ENCODE measurements around the gene IPP.
"Not testable (repeated sequence)": the region's sequence is repeated elsewhere in the genome, so short reads cannot be mapped to it uniquely, and the experiment has no call there.

Gene IPP

DNA sequence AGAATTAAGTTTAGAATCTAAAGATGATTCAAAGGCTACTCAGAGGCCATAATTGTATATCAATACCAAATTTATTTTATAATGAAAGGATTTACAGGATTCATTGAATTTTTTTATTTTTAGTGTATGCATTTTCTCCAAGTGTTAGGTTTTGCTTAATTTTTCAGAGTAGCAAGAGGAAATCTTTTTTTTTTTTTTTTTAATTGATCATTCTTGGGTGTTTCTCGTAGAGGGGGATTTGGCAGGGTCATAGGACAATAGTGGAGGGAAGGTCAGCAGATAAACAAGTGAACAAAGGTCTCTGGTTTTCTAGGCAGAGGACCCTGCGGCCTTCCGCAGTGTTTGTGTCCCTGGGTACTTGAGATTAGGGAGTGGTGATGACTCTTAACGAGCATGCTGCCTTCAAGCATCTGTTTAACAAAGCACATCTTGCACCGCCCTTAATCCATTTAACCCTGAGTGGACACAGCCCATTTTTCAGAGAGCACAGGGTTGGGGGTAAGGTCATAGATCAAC, 10.8 kb downstream of the IPP start:
- DNase-seq (ENCODE audit: low read depth in 2 of 2) = not testable (repeated sequence)

DNA sequence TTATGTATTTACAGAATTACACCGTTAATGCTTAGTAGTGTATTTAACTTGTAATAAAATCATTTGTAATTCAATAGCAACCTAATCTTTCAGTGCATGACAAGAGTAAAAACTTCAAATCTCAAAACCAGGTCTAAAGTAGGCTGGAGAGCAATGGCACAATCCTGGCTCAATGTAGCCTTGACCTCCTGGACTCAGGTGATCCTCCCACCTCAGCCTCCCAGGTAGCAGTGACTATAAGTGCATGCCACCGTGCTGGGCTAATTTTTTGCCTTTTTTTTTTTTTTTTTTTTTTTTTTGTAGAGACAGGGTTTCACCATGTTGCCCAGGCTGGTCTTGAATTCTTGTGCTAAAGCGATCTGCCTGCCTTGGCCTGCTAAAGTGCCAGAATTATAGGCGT, 11.3 kb downstream of the IPP start:
- no peak for DNase-seq (ENCODE audit: low read depth in 2 of 2)

DNA sequence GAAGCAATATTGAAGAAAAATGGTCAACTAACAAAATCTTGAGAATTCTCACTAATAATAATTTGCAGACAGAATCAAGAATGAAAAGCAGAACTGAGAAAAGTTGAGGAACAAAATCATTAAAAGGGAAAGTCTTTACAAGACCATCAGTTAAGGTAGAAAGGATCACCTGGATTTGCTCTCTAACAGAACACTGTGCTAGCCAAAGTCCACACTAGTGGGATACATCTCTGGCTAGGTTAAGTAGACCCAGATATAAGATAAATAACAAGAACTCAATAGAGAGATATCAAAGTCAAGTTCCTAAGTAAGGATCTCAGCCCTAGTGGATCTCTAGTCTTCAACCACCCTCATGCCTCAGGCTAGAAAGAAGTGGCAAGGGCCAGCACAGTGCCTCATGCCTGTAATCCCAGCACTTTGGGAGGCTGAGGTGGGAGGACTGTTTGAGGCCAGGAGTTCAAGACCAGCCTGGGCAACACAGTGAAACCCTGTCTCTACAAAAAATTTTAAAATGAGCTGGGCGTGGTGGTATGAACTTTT, 19.6 kb downstream of the IPP start:
- no peak for DNase-seq (ENCODE audit: low read depth in 2 of 2)

GRCh38 chr1:45730075-45730779, 20.2 kb downstream of the IPP start:
- DNase-seq (ENCODE audit: low read depth in 2 of 2) = no peak

GRCh38 chr1:45726007-45726406, 24.4 kb downstream of the IPP start:
- DNase-seq (ENCODE audit: low read depth in 2 of 2) = not testable (repeated sequence)

- no peak for DNase-seq (ENCODE audit: low read depth in 2 of 2)
These were observed 27.1 kb downstream of the IPP start for GRCh38 chr1:45723248-45723930.

DNA sequence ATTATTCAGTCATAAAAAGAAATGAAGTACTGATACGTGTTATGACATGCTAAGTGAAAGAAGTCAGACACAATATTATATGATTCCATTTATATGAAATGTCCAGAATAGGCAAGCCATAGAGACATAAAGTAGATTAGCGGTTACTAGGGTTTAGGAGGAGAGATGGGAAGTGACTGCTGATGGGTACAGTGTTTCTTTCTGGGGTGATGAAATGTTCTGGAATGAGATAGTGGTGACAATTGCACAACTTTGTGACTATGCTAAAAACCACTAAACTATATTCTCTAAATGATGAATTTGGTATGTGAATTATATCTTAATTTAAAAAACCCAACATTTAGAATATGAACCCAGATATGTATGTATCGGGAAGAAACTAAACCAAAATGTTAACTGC, 27.6 kb downstream of the IPP start:
- no peak for DNase-seq (ENCODE audit: low read depth in 2 of 2)

DNA sequence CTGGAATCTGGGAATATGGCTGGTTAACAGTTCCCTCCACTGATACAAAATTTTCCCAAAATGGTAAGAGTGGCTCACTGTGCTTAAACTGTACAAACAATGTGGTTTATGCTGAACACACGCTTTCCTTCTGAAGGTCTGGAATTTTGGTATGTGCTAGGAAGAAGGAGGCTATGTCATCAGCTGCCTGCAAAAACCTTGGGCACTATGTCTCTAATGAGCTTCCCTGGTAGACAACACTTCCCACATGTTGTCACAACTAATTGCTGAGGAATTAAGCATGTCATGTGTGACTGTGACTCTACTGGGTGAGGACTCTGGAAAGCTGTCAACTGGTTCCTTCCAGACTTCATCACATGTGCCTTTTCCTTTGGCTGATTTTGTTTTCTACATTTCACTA, 29.2 kb downstream of the IPP start:
- DNase-seq (ENCODE audit: low read depth in 2 of 2) = no peak

DNA sequence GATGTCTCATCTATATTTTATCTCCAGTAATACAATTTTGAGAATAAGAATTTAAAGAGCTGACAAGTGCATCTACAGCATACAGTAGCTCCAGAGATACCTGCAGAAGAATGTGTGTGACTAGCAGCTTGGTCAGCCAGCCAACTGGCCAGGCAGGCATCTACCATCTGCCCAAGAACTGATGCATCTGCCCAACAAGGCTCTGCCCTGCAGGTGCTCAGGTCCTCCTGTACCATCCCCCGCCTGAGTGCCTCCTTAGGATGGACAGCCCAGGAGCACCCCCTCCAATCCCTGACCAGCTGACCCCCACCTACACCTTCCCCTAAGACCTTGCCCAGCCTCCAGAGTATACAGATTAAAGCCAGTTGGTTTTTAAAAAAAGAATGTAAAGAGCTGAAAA, 32.2 kb downstream of the IPP start:
- no peak for DNase-seq (ENCODE audit: low read depth in 2 of 2)

DNA sequence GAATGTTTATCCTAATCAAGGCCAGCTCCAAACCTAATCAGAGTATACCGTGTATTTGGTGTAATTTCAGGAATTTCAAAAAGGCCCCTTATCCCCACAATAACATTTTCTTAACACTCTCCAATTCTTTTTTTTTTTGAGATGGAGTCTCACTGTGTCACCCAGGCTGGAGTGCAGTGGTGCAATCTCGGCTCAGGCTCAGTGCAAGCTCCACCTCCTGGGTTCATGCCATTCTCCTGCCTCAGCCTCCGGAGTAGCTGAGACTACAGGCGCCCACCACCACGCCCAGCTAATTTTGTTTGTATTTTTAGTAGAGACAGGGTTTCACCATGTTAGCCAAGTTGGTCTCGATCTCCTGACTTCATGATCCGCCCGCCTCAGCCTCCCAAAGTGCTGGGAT, 33.1 kb downstream of the IPP start:
- DNase-seq (ENCODE audit: low read depth in 2 of 2) = not testable (repeated sequence)

DNA sequence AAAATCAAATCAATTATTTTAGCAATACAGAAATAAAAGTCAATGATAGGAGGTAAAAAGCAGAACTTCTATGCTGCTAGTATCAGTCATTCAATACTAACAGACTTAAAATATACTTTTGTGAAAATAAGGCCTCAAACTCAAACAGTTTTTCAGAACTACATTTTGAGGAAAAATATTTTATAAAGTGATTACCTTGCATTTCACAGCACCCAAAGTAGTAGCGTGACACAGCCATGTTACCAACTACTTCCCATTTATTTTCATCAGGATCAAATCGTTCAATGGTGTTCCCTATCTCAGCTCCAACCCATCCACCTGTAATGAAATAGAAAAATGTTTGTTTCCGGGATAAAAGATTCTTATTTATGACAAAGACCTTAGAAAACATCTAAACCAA, 33.8 kb downstream of the IPP start:
- DNase-seq (ENCODE audit: low read depth in 2 of 2) = no peak

GRCh38 chr1:45713711-45714110, 36.7 kb downstream of the IPP start:
- no peak for DNase-seq (ENCODE audit: low read depth in 2 of 2)

DNA sequence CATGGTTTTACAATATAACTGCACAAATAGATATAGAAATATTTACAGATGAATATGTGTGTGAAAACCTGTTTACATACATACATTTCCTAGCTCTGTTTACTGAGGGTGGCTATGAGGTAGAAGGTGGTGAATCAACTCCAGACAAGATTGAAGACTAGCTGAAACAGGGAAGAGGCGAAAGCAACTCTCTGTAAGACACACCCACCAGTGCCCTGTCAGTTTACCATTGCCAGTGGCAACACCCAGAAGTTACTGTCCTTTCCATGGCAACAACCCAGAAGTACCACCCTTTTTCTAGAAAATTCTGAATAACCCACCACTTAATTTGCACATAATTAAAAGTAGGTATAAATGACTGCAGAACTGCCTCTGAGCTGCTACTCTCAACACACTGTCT, 45.8 kb downstream of the IPP start:
- no peak for DNase-seq (ENCODE audit: low read depth in 2 of 2)

GRCh38 chr1:45694823-45695222, 55.6 kb downstream of the IPP start:
- DNase-seq (ENCODE audit: low read depth in 2 of 2) = no peak

DNA sequence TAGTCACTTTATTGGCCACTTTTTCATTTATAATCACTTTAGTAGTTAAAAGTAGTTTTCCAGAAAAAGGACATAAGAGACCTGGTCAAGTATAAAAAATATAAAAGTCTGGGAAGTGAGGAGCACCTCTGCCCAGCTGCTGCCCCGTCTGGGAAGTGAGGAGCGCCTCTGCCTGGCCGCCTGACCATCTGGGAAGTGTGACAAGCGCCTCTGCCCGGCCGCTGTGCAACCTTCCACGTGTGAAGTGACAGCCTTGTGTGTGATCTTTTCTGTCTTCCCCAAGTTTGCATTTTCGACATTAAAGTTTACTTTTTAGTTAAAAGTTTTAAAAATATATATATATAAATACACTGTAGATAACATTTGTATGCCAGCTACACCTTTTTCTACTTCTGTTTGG, 56.6 kb downstream of the IPP start:
- not testable (repeated sequence) for DNase-seq (ENCODE audit: low read depth in 2 of 2)

DNA sequence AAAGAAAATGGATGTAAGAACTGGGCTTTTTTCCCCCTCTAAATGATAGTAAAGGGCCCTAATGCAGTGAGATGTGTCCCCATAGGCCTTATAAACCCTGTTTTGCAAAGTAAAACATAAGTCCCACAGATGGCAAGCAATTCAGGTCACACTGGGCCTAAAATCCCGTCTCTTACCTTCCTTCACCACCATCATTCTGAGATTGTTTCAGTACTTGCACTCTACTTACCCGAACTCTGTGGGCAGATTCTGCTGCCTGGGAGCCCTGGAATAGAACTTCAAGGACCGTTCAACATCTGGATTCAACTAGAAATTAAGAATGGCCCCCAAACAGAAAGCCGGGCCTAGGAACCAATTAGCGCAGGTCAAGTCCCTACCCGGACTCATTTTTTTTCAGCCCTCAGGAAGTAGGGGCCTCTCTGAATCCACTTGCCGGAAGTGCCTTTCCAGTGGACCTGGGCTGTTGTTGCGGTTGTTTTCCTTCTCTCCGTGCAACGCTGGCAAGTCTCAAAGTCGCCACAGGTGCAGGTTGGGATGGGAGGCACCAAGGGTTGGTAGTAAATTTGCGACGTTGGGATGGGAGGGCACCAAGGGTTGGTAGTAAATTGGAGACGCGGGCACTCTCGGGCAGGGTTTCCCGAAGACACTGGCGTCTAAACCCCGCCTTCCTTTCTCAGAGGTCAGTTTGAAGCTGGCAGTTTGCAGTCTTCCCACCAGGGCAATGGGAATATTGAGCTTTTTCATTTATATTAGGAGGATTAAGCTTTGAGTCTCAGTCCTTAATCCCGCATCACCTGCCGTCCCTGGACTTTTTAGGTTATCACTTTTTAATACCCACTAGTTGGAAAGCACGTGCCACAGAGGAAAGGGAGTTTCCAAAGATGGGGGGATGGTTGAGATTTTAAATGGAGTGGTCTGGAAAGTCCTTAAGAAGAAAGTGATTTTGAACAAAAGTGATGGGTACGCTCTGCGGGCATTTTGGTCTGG, 62.4 kb downstream of the IPP start, which contains the start of gene TMEM69:
TSS of gene TMEM69 (plus strand) at position 428 of the 987 bp plus-strand sequence. CDS start 2,888 bp downstream, outside the sequence.
- peak; percentile 55 to 72 for DNase-seq (ENCODE audit: low read depth in 2 of 2)

GRCh38 chr1:45687014-45687753, 63.3 kb downstream of the IPP start:
- DNase-seq (ENCODE audit: low read depth in 2 of 2) = peak; percentile 88 to 91

DNA sequence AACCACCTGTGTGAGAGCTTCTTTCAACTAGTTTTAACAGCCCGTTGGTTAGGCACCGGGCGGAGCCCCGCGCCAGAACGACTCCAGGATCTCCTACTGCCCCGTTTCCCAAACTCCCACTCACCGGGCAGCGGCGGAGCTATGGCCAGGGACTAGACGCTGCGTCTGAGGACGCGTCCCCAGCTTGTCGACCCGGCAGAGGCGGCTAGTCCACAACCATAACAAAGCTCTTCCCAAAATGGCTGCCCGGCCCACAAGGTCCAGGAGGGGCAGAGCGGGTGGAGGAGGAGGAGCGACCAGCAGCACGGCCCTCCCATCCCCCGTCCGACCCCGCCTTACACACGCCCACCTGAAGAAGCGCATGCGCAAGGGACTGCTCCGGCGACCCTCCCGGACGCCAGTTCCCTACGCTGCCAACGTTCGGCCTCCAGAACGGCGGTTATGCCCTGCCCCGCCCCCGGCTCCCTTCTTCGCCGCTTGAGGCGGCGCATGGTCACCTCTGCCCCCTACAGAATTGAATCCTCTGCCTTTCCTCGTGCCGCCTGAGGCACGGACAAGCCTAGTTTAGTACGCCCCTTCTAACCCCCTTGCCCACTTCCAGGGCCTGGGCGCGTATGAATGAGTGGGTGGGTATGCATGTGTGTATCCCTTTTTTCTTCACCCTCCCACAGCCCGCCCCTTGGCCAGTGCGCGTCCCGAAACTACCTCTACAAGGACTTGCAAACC, 64.0 kb downstream of the IPP start, which contains the start of gene GPBP1L1:
TSS of gene GPBP1L1 (minus strand) at position 246 of the 726 bp plus-strand sequence. CDS start 27,446 bp downstream, outside the sequence.
- peak; percentile 95 to 96 for DNase-seq (ENCODE audit: low read depth in 2 of 2)

DNA sequence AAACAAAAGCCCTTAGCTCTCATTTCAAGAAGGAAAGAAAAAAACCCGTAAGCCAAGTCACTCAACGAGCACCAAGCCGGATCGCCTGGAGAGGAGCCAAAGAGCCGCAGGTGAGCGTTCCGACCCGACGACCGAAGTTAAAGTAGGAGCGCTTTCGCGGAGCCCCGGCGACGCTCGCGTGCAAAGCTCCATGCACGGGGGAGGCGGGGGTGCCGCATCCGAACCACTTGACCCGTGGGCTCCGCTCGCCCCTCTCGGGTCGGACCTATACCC, 64.5 kb downstream of the IPP start:
- DNase-seq (ENCODE audit: low read depth in 2 of 2) = peak; percentile 38 to 50

DNA sequence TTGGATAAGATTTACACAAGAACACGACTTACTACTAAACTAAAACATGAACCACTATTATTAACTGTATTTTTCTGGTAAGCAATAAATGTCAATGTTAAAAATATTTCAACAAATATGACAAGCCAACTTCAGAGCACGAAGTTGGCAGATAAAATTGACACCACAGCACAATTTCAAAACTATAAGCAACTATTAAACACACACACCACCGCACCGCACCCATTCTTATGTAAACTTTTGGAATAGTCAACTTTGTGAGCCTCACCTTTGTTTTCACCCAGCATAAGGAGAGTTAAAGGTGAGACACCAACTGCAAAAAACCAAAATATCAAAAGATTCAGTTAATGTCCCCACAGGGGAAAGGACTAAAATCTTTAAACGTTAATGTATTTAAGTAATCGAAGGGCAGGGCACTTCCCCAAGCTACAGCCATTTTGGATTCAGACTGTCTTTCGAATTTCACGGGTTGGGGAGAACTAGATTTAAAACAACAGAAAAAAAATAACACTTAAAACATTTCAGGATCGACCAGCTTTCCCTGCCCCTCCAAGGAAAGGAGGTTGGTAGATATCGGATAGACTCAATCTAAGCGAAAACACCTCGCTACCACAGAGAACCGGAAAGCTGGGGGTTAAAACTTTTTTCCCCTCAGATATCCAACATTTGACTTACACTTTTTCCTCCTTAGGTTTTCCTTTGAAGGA, 65.0 kb downstream of the IPP start:
- DNase-seq (ENCODE audit: low read depth in 2 of 2) = no peak
